NCI-H2029 (cell line): Measurements from ENCODE around the gene MYBPH.
A peak's percentile ranks its signal among the peaks of the same experiment; 100 is the strongest.

Source experiments
- DNase-seq: peaks from one replicate; lab custom pipeline; 2025; lab: John Stamatoyannopoulos, UW

The MYBPH gene

GRCh38 chr1:203129501-203130231 is 46.0 kb downstream of the MYBPH start:
- peak; percentile 18 for DNase-seq

- DNase-seq = no peak
These were observed 46.7 kb downstream of the MYBPH start for GRCh38 chr1:203128716-203129500.

GRCh38 chr1:203128431-203128715 is 47.3 kb downstream of the MYBPH start:
- DNase-seq = no peak

- DNase-seq = peak; percentile 24
These were observed 47.8 kb downstream of the MYBPH start, which contains the start of gene ADORA1 for GRCh38 chr1:203127666-203128430. TSS of gene ADORA1 (plus strand) at chr1:203127726. CDS start at chr1:203128842, 1,116 bp downstream.

- no peak for DNase-seq
These were observed 48.6 kb downstream of the MYBPH start for GRCh38 chr1:203126866-203127665.

- no peak for DNase-seq
These were observed 49.3 kb downstream of the MYBPH start for GRCh38 chr1:203126151-203126865.

GRCh38 chr1:203124546-203125317 is 50.9 kb downstream of the MYBPH start:
- no peak for DNase-seq

GRCh38 chr1:203124011-203124410 is 51.6 kb downstream of the MYBPH start:
- no peak for DNase-seq

GRCh38 chr1:203122159-203122558 is 53.5 kb downstream of the MYBPH start:
- DNase-seq = no peak

- no peak for DNase-seq
These were observed 54.2 kb downstream of the MYBPH start for GRCh38 chr1:203121186-203122015.

GRCh38 chr1:203120325-203121153 is 55.1 kb downstream of the MYBPH start:
- no peak for DNase-seq
